Measurements from ENCODE around the gene PTGFRN.

DNA sequence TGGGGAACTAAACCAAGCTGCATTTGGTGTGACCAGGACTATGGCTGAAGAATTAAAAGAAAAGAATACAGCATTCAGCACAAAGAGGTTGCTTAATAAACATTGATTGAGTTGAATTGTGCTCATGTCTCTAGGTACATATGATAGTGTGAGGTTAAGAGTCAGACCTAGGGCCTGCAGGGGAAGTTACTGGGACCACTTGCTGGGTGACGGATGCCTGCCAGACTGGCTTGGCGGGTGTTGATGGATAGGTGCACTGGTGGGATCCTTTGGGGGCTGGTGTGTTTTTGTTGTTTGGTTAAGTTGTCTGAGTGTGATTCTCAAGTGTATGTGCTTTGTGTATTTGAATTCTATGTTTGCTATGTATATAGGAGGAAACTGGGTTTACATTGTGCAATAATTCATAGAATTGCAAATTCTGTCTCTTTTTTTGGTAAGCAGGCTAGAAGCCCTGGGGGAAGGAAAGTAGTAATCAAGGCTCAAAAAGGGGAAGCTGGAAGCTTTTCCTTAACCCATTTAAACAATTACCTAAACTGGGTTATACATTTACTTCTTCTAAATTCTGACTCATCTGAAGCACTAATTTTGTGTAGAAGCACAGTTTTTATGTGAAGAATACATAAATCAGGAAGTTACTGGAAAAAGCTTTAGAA, 93.6 kb downstream of the PTGFRN start:
- TF ChIP-seq EZH2 (IDR thresholded peaks at IDR 0.05) (no peak), POLR2AphosphoS5 (IDR thresholded peaks at IDR 0.05; ENCODE audit: borderline replicate concordance, low read depth, low read length) (no peak)

Data from SK-N-MC (cell line).